Nucleus accumbens (tissue), 56 donors: ENCODE results near the gene NEUROD4.

Experiments
- DNase-seq, 56 donors: peaks; one replicate each; lab custom pipeline; 2025; lab: John Stamatoyannopoulos, UW

The NEUROD4 gene

DNA sequence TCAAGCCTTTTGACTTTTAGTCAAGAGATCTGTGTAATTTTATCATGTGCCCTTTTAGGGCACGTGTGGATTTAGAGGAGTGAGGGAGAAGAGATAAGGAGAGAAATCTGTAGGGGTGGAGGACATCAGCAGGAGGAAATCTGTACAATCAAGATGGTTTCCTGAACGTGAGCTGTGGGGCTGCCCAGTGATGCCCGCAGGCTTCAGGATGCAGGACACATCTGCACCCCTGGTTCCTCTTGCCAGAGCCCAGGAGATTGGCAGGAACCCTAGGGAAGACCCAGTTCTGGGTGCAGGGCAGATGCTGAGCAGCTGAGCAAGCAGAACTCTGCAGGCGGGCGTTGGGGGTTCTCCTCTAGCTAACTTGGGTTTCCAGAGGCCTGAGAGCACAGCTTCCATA lies 23.6 kb upstream of the NEUROD4 start:
- DNase-seq: no peak

DNA sequence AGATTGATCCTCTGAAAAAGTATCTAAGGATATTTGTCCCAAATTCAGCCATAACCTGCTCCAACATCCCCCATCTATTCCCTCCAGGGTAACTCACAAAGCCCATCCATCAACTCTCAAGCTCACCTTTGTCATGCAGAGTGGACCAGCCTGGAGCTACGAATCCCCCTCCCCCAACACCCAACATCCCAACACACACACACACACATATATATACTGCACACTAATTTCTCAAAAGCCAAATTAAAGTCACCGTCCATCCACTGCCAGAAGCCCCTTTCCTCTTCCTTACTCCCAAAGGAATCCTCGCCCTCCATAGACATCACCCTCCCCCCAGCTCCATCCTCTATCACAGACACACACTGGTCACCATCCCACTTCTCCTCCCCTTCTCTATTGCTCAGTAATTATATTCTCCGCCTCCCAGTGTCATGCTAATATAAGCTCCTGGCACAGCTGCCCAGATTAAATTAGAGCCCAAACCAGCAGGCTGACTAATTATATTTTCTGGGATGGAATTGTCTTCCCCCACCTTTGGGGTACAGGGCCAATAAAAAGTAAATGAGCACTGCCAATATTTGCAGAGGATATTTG lies 21.7 kb upstream of the NEUROD4 start:
- no peak for DNase-seq

DNA sequence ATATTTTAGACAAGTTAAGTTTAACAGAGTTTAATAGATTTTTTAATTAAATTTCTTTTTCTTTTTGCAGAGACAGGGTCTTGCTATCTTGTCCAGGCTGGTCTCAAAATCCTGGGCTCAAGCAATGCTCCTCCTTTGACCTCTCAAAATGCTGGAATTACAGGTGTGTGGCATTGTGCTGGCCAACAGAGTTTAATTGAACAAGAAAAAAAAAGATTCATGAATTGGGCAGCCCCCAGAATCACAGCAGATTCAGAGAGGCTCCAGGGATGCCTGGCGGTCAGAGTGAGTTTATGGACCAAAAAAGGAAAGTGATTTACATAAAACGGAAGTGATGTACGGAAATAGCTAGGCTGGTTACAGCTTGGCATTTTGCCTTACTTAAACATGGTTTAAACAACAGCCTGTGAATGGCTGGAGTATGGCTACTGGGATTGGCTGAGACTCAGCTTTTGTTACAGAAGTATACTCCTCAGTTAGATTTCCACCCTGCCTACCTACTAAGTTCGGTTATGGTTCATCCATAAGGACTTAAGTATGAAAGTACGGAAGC lies 20.7 kb upstream of the NEUROD4 start:
- no peak for DNase-seq

DNA sequence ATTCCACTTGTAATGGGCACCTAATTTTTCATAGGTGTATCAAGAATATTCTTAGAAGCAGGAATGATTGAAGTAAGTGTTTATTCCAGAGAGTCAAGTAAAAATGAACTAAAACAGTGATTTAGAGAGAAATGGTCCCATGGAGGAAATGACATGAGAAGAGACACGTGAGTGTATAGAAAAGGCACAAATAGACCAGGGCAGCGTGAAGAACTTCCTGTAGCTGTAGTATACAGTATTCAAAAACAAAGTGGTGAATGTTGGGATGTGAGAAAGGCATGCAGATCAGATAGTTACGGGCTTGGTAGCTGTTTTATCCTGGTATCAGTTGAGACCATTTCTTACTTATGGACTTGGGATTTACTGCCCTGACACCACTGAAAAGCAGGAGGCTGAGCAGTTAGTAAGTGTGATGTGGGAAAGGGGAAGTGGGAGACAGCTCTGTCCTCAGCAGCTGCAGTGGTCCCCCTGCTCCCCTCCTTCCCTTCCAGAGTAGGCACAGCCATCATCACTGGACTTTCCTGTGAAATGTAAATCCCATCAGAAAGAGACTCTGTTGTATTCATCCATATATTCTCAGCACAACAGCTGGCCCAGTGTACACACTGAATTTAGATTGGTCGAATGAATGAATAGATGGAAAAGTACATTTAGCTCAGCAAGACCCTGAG lies 18.4 kb upstream of the NEUROD4 start:
- no peak for DNase-seq

DNA sequence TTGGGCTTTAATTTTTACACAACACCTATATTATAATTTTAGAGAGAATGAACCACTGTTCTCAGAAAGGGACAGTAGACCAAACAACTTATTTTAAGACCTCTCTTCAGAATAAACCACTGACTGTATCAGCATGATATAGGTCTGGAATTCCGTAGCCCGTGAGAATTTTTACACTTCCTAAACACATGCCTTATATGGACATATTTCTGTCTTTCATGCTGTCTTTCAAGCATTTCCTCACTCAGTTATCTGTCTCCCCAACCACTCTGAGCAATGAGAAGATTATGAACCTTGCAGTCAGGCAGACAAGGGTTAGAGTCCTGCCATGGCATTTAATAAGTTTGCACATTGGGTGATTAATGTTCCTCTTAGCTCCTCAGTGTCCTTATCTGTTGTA lies 17.4 kb upstream of the NEUROD4 start:
- no peak for DNase-seq

DNA sequence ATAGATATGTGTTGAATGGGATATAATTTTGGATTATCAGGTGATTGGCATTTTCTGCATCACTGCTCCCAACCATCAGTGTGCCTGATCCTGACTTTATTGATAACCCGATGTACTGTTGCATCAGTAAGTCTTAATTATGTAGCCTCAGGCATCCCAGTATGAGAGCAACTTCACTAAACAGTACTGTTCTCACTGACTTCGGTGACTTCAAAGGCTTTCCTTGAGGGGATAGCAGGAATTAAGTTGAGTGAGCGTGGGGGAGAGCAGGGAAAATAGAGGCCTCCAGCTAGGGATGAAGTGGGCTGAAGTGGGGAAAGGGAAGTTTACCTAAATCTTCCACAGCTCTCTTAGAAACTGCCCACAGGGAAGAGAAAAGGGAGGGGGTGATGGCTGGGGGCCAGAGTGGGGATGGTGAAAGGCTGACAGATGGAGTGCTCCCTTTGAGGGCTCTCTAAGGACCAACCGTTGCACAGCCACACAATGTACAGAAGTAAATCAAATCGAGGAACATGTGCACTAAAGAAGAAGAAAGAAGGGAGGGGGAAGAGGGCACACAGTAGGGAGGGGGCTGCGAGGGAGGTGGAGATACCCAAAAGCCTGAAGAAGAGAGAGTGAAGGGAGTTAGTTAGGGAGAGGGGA lies 10.7 kb upstream of the NEUROD4 start:
- DNase-seq: no peak

DNA sequence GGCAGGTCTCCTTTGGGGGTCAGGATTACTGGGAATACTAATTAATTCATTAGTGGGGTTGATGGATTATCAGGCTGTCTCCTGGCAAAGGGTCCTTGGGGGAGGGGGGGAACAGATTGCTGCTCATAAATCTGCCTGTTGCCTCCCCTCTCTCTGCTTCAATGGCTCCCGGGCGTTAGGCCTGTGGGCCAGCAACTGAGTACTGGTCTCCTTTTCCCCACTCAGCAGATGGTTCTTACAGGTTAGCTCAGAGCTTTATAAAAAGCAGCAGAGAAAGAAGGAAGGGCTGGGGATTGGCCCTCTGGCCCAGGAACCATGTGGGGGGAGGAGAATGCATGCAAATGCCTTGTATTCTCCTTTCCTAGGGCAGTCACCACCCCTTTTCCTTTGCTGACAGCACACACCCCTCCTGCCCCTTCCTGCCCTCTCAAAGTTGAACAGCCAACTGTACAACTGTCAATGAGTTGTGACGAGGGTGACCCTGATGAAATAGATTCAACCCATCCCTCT lies 2.3 kb upstream of the NEUROD4 start:
- no peak for DNase-seq

DNA sequence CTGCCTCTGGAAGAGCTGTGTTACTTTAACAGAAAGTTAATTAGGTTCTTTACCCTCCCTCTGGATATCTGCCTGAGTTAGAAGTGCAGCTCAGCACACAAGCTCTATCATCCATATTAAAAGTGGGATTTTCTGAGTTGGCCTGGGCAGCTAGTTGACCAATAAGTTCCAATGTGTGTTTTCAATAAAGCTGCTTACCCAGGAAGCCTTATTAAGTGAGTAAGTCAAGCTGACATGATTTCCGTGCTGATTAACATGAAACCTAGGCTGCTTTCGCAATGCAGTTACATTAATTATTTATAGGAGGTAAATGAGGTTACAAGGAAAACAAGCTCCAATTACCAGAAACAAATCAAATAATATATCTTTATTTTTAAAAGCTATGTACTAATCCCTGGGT lies 4.8 kb downstream of the NEUROD4 start:
- DNase-seq: no peak

DNA sequence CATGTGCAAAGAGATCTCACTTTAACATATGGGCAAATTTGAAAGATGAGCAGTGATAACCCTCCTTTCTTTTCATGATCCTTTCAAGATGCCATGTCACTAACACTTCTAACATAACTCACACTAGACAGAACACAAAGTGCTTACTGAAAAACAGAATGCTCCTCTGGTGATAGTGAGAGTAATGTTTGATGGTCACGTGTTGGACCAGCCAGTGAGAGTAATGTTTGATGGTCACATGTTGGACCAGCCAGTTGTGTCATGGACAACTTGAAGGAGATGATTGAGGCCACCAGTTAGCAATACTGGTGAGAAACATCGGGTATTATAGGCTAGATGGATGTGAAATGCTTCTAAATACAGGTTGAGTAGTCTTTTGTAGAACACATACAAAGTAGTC lies 5.7 kb downstream of the NEUROD4 start:
- no peak for DNase-seq

DNA sequence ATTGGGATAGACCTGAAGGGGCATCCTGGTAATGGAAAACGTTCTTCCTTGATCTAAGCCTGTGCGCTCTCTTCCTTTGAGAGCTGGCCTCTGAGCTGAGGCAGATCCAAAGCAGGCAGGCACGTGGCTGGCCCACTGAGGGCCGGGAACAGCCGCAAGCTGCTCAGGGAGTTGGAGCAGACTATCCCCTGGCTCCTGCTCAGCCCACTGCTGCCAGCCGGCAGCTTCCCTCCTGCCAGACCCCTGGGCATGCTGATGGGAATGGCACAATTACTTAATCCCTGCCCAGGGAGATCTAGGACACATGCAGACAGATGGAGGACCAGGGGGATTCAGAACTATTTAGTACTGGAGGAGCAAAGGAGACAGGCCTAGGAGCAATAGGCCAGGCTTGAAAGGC lies 14.4 kb downstream of the NEUROD4 start:
- DNase-seq: peak in 20 of 56 donors; percentile 2 to 61 (median 31)

DNA sequence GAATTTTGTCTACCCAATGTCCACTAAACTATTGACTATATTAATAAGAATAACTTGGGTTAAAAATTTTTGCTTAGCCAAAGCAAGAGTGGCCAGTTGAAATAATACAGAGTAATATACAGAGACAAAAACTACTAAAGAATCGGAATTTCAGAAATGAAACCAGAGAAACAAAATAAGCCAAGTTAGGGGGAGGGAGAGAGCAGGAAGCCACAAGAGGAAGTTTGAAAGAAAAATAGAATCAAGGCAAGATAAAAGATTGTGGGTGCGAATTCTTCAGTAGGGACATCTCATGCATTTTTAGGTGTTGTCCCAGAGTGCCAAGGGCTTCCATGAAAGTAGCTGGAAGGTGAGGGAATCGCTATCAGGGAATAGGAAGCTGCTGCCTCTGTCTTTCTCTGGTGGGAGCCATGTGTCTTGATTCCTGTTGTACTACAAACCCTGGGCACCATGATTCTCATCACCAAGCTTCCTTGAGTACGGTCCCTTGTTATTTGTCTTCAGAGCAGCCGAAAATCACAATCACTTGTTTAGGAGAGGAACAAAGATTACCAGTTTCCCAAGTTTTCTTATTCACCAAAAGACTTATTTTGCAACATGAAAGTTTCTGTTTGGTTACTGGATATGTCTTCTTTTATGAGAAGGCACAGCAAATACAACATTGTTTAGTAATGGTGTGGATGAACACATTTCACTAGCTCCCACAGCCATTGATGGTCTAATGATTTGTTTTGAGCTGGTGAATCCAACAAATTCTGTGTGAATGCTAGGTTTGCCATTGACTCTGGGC lies 16.7 kb downstream of the NEUROD4 start:
- DNase-seq: no peak

DNA sequence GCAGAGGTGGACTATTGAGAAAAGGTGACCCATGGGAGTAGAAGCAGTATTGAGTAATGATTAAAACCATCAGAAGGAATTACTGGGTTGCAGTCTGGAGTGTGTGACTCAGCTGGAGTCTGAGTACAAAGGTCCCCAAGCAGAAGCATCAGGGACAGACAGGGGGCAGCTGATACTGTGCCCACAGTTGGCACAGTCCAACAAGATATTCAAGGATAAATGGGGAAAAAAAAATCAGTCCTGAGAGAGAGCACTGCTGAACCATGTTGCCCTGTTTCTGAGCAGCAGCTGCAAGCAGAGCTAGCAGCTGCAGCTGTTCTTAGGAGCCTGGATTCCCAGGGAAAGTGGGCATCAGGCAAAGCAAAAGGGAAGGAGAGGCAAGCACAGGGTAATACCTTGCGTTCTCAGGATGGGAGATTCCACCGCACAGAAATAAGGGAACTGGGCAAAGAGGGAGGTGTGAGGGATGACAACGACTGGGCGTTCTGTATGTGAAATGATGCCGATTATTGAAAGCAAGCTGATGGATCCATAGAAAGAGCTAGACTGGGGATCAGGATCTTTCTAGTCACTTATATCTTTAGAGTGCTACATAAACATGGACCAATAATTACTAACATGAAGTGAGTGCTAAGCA lies 17.7 kb downstream of the NEUROD4 start:
- DNase-seq: no peak

DNA sequence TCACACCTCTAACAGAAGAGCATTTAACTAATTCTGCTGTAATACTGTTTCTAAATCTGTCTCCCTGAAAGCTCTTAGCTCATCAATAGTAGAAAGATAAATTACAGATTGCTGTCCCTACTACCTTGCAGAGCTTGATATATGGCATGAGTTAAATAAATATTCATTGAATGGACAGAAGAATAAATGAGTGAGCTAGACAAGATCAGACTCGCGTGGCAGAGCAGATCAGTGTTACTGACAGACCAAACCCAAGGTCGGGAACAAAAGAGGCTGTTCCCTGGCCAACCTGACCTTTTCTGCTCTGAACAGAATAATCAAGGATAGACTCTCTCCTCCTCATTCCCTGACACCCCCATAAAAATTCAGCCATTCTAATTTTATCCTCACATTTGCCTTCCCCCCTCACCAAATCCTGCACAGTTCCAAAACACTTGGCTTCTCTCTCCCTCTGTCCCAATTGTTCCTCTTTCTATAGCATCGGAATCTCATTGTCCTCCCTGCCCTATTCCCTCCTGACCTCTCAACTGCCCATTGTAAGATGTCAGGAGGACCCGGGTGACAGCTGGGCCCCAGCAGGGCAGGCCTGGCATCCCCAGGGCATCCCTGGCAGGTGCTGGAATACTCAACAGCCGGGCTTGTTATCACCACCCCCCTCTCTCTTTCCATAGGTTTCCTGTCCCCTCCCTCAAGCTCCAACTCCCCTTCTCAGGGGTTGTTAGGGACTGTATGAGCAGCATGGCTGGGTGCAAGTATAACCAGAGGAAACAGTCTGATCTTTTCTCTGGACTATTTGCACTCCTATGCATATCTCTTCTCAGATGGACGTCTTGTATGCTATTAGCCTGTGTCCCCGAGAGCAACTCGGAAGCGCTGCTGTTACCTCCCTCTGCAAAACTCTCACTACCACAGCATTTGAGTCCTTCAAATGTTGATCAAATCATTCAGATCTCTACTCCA lies 19.9 kb downstream of the NEUROD4 start:
- DNase-seq: no peak

DNA sequence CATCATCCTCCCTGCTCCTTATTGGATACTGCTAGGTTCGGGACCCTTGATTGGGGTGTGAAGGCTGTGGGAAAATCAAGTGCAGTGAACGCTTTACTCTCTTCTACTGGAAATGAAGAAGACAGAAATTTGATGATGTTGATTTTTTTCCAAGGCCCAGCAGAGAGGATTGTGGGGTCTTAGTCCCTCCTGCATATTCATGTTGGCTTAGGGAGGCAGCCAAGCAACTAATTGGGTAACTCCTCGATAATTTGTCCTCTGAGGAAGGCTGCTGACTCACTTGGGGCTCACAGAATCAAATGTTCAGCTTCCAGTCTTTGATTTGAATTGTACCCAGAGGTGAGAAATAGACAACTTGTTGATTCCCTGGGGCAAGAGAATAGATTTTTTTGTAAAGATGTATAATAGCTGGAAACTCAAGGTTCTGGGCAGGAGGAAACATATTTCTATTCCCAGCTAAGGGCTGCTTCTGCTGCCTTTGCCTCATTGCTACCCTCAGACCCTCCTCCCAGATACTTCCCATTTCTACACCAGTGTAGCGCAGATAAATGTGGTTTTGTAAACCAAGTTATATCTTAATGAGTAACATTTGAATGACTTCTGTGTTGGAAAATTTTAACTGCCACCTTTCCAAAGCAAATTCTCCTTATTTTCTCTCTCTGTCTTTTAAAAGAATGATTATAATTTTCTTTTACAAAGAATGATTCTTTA lies 21.7 kb downstream of the NEUROD4 start:
- no peak for DNase-seq

DNA sequence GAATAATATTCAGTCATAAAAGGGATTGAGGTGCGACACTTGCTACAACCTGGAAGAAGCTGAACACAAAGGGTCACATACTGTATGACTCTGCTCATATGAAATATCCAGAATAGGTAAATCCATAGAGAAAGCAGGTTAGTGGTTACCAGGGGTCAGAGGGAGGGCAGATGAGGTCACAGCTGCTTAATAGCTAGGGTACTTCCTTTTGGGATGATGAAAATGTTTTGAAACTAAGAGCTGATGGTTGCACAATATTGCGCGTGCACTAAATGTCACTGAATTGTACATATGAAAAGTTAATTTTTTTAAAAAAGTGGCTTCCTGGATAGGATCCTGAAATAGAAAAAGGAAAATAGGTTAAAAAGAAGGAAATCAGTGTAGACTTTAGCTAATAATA lies 23.8 kb downstream of the NEUROD4 start:
- no peak for DNase-seq

DNA sequence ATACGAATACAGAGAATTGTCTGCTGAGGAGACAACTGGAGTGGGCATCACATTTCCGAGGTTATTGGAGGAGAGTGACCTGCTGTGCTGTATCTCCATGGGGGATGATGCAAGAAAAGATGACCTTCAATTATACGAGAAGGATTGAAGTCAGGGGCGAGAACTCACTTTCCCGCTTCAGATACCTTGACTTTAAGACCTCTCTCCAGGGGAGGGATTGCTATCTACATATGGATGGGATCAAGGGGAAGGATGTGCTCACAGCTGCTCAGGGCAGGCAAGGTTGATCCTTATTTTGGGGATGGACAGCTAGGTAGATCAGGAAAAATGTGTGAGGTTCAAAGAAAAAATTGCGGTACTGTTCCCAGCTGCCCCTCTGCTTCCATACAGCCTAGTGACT lies 24.4 kb downstream of the NEUROD4 start:
- no peak for DNase-seq

DNA sequence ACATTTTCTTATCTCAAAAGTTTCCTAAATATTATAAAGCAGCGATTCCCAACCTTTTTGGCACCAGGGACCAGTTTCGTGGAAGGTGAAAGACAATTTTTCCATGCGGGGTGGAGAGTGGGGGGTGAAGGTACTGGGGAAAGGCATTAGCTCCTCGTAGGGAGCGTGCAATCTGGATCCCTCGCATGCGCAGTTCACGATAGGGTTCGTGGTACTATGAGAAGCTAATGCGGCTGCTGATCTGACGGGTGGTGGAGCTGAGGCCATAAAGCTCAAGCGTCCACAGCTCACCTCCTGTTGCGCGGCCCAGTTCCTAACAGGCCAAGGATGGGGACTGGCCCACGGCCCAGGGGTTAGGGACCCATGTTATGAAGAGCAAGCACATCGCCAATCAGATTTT lies 29.9 kb downstream of the NEUROD4 start:
- DNase-seq: no peak

DNA sequence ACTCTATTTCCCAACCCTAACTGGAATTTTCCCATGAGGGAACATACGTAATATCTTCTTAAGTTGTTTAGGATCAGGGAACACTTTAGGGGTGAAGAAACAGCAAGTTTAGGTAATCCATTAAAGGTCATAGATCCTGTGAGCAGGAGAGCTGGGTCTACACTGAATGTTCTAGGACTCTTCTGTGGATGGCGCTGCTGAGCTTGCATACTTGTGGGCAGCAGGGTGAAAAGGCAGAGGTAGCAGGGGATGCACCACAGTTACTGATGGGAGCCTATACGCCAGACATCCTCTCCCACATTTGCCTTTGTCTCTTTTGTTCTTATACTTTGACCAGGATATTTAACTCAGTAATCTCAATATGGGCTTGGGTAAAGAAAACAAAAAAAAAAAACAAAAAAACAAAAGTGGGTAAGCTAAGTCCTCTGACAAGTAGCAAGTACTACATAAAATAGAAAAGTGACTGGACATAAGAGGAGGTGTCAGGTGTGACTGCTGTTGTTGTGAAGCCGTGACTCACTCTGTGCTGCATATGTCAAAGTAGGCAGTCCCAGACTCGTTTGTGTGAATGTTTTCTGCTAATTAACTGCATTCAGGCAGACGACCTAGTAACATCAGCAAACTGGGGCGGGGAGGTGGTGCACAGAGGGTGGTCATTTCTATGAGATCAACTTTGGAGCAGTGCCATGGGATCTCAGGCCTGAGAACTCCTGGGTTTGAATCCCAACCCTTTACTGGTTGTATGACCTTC lies 31.6 kb downstream of the NEUROD4 start:
- no peak for DNase-seq
